Hepatic stellate cell (primary cell): ENCODE measurements around the gene P2RX5.
A peak's percentile ranks its signal among the peaks of the same experiment; 100 is the strongest.
"Not testable (repeated sequence)": the region's sequence is repeated elsewhere in the genome, so short reads cannot be mapped to it uniquely, and the experiment has no call there.

Source experiments
- DNase-seq: peaks from one replicate; pipeline ENCODE4 v3.0.0; 2011; ENCODE audit warnings: low spot score

The P2RX5 gene, protein sequence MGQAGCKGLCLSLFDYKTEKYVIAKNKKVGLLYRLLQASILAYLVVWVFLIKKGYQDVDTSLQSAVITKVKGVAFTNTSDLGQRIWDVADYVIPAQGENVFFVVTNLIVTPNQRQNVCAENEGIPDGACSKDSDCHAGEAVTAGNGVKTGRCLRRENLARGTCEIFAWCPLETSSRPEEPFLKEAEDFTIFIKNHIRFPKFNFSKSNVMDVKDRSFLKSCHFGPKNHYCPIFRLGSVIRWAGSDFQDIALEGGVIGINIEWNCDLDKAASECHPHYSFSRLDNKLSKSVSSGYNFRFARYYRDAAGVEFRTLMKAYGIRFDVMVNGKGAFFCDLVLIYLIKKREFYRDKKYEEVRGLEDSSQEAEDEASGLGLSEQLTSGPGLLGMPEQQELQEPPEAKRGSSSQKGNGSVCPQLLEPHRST

GRCh38 chr17:3695723-3696411 lies at the start of gene P2RX5:
P2RX5 (minus strand) TSS chr17:3696155; CDS start chr17:3696005, 150 bp downstream.
- no peak for DNase-seq

- DNase-seq = no peak
Observed at GRCh38 chr17:3745071-3745470, 49.1 kb upstream of the P2RX5 start.

DNA sequence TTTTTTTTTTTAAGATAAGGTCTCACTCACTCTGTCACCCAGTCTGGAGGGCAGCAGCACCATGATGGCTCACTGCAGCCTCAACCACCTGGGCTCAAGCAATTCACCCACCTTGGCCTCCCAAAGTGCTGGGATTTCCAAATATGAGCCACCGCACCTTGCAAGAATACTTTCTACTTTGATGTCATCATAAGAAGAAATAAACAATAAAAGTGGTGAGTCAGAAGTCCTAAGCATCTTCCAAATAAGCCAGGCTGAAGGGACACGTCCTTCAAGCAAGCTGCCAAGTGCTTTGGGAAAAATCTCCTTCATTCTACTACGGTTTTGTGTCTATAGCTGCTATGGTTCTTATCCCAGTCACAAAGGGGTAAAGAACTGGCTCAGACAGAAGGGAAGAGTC lies 48.1 kb upstream of the P2RX5 start:
- DNase-seq = no peak

GRCh38 chr17:3740611-3741073 lies 44.7 kb upstream of the P2RX5 start:
- no peak for DNase-seq

DNA sequence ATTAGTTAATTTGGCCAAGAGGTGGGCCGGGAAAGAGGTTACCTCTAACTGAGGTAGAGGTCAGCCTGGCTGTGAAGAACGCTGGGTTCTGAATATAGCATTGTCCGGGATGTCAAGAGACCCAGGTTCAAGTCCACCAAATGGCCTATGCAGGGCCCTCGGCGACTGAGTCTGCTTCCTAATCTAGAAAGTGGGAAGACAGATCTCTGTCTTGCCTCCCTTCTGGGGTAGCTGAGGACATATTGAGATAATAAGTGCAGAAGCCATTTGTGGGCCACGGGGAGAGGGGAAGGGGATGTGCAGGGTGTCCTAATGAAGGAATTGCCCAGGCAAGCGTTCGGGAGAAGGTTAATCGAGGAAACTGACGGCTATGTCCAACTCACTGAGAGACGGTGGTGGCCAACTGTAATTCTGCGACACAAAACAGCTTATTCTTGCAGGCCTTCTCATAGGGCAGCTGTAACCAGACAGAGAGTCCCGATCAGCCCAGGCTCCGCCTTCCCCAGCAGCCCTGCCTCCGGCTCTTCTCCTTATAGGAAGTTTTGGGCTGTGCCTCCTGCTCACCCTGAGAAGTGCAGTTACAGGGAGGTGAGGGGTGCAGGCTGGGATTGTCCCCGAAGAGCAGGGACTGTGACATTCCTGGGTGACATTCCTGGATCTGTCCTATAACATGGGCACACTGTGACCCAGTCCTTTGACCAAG lies 43.6 kb upstream of the P2RX5 start:
- no peak for DNase-seq

GRCh38 chr17:3738562-3739295 lies 42.8 kb upstream of the P2RX5 start:
- DNase-seq = no peak

GRCh38 chr17:3735515-3735914 lies 39.6 kb upstream of the P2RX5 start:
- no peak for DNase-seq

DNA sequence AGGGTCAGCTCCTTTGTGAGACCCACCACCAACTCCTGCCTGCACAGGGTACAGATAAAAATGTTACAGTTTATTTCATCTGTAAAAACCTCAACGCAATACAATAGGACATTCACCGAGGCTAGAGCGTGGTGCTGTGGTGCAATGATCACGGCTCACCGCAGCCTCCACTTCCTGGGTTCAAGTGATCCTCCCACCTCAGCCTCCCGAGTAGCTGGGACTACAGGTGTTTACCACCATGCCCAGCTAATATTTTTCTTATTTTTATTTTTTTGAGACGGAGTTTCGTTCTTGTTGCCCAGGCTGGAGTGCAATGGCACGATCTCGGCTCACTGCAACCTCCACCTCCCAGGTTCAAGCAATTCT lies 38.9 kb upstream of the P2RX5 start:
- DNase-seq = not testable (repeated sequence)

GRCh38 chr17:3732210-3732621 lies 36.3 kb upstream of the P2RX5 start:
- no peak for DNase-seq

- DNase-seq = peak; percentile 76
Observed at GRCh38 chr17:3730881-3731429, 35.0 kb upstream of the P2RX5 start.

- DNase-seq = no peak
Observed at GRCh38 chr17:3729881-3730280, 33.9 kb upstream of the P2RX5 start.

GRCh38 chr17:3728099-3728498 lies 32.1 kb upstream of the P2RX5 start:
- DNase-seq = not testable (repeated sequence)

- no peak for DNase-seq
Observed at GRCh38 chr17:3727041-3727440, 31.1 kb upstream of the P2RX5 start.

- DNase-seq = no peak
Observed at GRCh38 chr17:3724378-3725077, 28.6 kb upstream of the P2RX5 start.

GRCh38 chr17:3723556-3724377 lies 27.8 kb upstream of the P2RX5 start, which contains the start of gene HASPIN:
HASPIN (plus strand) TSS chr17:3723903; CDS start chr17:3723936, 33 bp downstream.
- peak; percentile 98 for DNase-seq

- no peak for DNase-seq
Observed at GRCh38 chr17:3723188-3723555, 27.2 kb upstream of the P2RX5 start.

DNA sequence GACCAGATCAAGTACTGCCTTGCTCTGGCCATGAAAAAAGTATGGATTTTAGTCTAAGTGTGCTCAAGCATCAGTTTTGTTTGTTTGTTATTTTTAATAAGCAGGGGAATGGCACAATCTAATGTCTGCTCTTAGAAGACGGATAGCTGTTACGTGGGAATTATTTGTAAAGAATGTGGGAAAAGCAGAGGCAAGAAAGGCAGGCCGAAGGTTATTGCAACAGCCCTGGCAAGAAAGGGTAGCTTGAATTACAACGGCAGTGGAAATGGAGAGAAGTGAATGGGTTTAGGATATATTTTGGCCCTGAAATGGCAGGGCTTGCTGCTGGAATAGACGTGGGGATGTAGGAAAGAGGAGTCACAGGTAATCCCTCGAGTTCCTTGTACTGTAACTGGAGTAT lies 26.8 kb upstream of the P2RX5 start:
- DNase-seq = no peak

- DNase-seq = no peak
Observed at GRCh38 chr17:3719265-3719664, 23.3 kb upstream of the P2RX5 start.

GRCh38 chr17:3718201-3718600 lies 22.2 kb upstream of the P2RX5 start:
- DNase-seq = no peak

DNA sequence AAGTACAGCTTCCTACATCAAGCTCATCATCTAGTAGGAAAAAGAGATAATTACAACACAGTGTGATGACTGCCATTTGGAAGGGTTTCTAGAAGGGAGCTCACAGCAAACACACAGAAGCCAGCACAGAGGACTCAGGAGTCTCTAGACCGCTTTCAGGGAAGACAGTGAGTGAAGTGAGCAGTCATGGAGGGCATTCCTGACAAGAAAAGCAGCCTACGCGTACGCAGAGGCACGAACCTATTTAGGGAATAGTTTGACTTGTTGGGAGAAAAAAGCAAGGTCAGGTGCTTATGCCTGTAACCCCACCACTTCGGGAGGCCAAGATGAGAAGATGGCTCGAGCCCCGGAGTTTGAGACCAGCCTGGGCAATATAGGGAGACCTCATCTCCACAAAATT lies 19.3 kb upstream of the P2RX5 start:
- DNase-seq = no peak
